CD14-positive monocyte (primary cell): Measurements from ENCODE around the gene DNM2. TPM values are rescaled to one million over a fixed set of nuclear protein-coding genes. Genes with fewer than 3 reads are reported as not detected.

ENCODE experiments used
- DNase-seq, 3 donors: peaks; one replicate each; pipeline ENCODE4 v3.0.0-alpha.2; 2011 to 2022
- H2AFZ ChIP-seq: 2 replicates; pipeline ENCODE4 v1.6.0; 2012; ENCODE audit warnings: mild to moderate bottlenecking, low read depth, low read length, inconsistent platforms; ENCODE audit not compliant: insufficient read depth, poor library complexity, severe bottlenecking
- H3K27ac ChIP-seq, 2 donors: 1 replicate in 1 of 2; 2 replicates in 1 of 2; pipeline ENCODE4 v1.5.1; 2012 to 2013; ENCODE audit warnings: low read length in 2 of 2, control low read depth in 1 of 2, inconsistent platforms in 1 of 2, low read depth in 1 of 2, mild to moderate bottlenecking in 1 of 2
- H3K27me3 ChIP-seq, 2 donors: one replicate each; pipeline versions ENCODE4 v1.6.0 to v1.6.1; 2011 to 2013; ENCODE audit warnings: low read length in 2 of 2; ENCODE audit not compliant: control insufficient read depth in 2 of 2, insufficient read depth in 2 of 2
- H3K36me3 ChIP-seq, 2 donors: replicated peaks in 1 of 2; 1 replicate in 1 of 2; 2 replicates in 1 of 2; pipeline versions ENCODE4 v1.5.1 to v1.6.1; 2012 to 2013; ENCODE audit warnings: low read length in 2 of 2, control low read depth in 1 of 2, inconsistent platforms in 1 of 2, mild to moderate bottlenecking in 1 of 2; ENCODE audit not compliant: insufficient read depth in 2 of 2, control insufficient read depth in 1 of 2
- H3K4me1 ChIP-seq, 2 donors: 1 replicate in 1 of 2; 2 replicates in 1 of 2; pipeline versions ENCODE4 v1.5.1 to v1.6.1; 2012 to 2013; ENCODE audit warnings: low read length in 2 of 2, control low read depth in 1 of 2, inconsistent platforms in 1 of 2, mild to moderate bottlenecking in 1 of 2, moderate library complexity in 1 of 2; ENCODE audit not compliant: insufficient read depth in 2 of 2, control insufficient read depth in 1 of 2
- H3K4me2 ChIP-seq: replicated peaks from 2 replicates; pipeline ENCODE3; 2012; ENCODE audit warnings: low read length, moderate library complexity, mild to moderate bottlenecking; ENCODE audit not compliant: poor library complexity, severe bottlenecking; ENCODE audit errors: extremely low read depth
- H3K4me3 ChIP-seq, 3 experiments: fragments of 200-600 bp in 1 of 3; sonication (generic) in 1 of 3; replicated peaks in 1 of 3; 1 replicate in 2 of 3; 2 replicates in 1 of 3; pipeline ENCODE4 v1.5.1; 2011 to 2013; ENCODE audit warnings: low read length in 3 of 3, mild to moderate bottlenecking in 3 of 3, control low read depth in 2 of 3, low read depth in 2 of 3, inconsistent platforms in 1 of 3, moderate library complexity in 1 of 3
- H3K79me2 ChIP-seq: 2 replicates; pipeline ENCODE4 v1.6.0; 2012; ENCODE audit warnings: mild to moderate bottlenecking, control low read depth, inconsistent platforms, low read length, moderate library complexity; ENCODE audit not compliant: insufficient read depth
- H3K9ac ChIP-seq: 2 replicates; pipeline ENCODE4 v1.6.0; 2017; ENCODE audit warnings: low read length, mild to moderate bottlenecking; ENCODE audit not compliant: insufficient read depth, poor library complexity, severe bottlenecking
- H3K9me3 ChIP-seq, 2 donors: replicated peaks in 1 of 2; 1 replicate in 1 of 2; 2 replicates in 1 of 2; pipeline versions ENCODE4 v1.5.1 to v1.6.1; 2012 to 2013; ENCODE audit warnings: low read length in 2 of 2, control low read depth in 1 of 2; ENCODE audit not compliant: control insufficient read depth in 1 of 2, insufficient read depth in 1 of 2
- H4K20me1 ChIP-seq: 2 replicates; pipeline ENCODE4 v1.6.0; 2012; ENCODE audit warnings: mild to moderate bottlenecking, low read length, control low read depth, moderate library complexity; ENCODE audit not compliant: insufficient read depth
- H3K27ac Mint-ChIP-seq, 7 donors: one replicate each; pipeline ENCODE4 v1.8.0; 2020; ENCODE audit warnings: mild to moderate bottlenecking in 7 of 7, mixed read lengths in 7 of 7, moderate library complexity in 6 of 7, inconsistent platforms in 2 of 7
- H3K27me3 Mint-ChIP-seq, 3 donors: one replicate each; pipeline ENCODE4 v1.8.0; 2021 to 2022; ENCODE audit warnings: low read depth in 3 of 3, mild to moderate bottlenecking in 3 of 3, mixed read lengths in 3 of 3, moderate library complexity in 3 of 3, inconsistent platforms in 1 of 3
- H3K36me3 Mint-ChIP-seq, 2 donors: one replicate each; pipeline ENCODE4 v1.8.0; 2020; ENCODE audit warnings: mixed read lengths in 2 of 2, inconsistent platforms in 1 of 2, mild to moderate bottlenecking in 1 of 2
- H3K4me1 Mint-ChIP-seq: one replicate; pipeline ENCODE4 v1.8.0; 2020; ENCODE audit warnings: mild to moderate bottlenecking, mixed read lengths
- H3K4me3 Mint-ChIP-seq, 2 donors: one replicate each; pipeline ENCODE4 v1.8.0; 2020; ENCODE audit warnings: mild to moderate bottlenecking in 2 of 2, mixed read lengths in 2 of 2, moderate library complexity in 1 of 2
- H3K9me3 Mint-ChIP-seq, 7 donors: one replicate each; pipeline ENCODE4 v1.8.0; 2020 to 2022; ENCODE audit warnings: mixed read lengths in 7 of 7, mild to moderate bottlenecking in 6 of 7, moderate library complexity in 6 of 7, inconsistent platforms in 2 of 7
- WGBS: methylation state at CpG from one replicate; pipeline ENCODE4 v1.1.5; 2013; ENCODE audit warnings: missing lambda C conversion rate; ENCODE audit not compliant: insufficient coverage; 5-methylcytosine and 5-hydroxymethylcytosine counted together
- intact Hi-C, 2 donors: fragments of 100-400 bp; cut with micrococcal nuclease; formaldehyde crosslinking; loops; one replicate each; pipeline versions ENCODE4 v1.15.0 to v1.15.1; 2023
- polyA plus RNA-seq, 3 donors: library from polyadenylated mRNA; depleted of rRNA in 1 of 3; unstranded in 2 of 3; stranded (reverse) in 1 of 3; fragments of 300-500 nt in 2 of 3; fragments of >200 nt in 1 of 3; fragmentation: Illumina TruSeq in 2 of 3; gene quantifications; 1 replicate in 2 of 3; 2 replicates in 1 of 3; pipeline ENCODE4 v1.2.3, GENCODE V29; 2012 to 2021
- TF ChIP-seq, protein P1 (sequence below): fragments of 200-600 bp; IDR thresholded peaks from one replicate; pipeline ENCODE4 v1.8.0; 2022; ENCODE audit warnings: antibody characterized with exemption, mild to moderate bottlenecking

The DNM2 gene
- polyA plus RNA-seq, 3 donors = 53.0 to 186 (median 69.5) TPM

DNA sequence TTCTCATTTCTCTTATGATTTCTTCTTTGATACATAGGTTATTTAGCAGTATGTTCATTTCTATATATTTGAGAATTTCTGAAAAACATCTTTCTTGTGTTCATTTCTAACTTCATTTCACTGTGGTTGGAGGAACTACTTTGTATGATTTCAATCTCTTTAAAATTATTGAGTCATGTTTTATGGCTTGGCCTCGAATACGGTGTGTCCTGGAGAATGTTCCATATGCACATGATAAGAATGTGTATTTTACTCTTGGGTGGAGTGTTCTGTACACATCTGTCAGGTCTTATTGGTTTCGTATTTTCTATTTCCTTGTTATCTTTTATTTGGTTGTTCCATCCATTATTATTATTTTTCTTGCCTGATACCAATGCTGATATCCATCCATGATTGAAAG is 22.9 kb downstream of the DNM2 start:
- Histone ChIP-seq H3K4me3 (no peak overlapping the region), H4K20me1 (peaks cover 98% of the 10 kb centered on the region), H3K4me1 (peaks cover 55 to 64% of the 10 kb centered on the region in 2 donors), H3K27me3 (no peaks in the 10 kb centered on the region), H2AFZ (no peak overlapping the region), H3K79me2 (peaks cover 100% of the 10 kb centered on the region), H3K36me3 (peaks cover 0 to 15% of the 10 kb centered on the region in 2 donors), H3K9me3 (no peaks in the 10 kb centered on the region), H3K27ac (no peak overlapping the region), H3K9ac (no peak overlapping the region), H3K4me2 (no peak overlapping the region)
- Mint-ChIP-seq H3K36me3 (peaks cover 17 to 34% of the 10 kb centered on the region in 2 donors), H3K9me3 (no peaks in the 10 kb centered on the region), H3K27ac (peak overlapping the region in 4 of 7 donors; percentile 12 to 66 (median 27)), H3K4me3 (no peak overlapping the region), H3K27me3 (no peaks in the 10 kb centered on the region), H3K4me1 (peaks cover 78% of the 10 kb centered on the region)
- no CpG with 5 or more reads among the region's 3 CpGs for WGBS
- DNase-seq = no peak
- intact Hi-C loops = no loop called here
- TF ChIP-seq, protein P1, sequence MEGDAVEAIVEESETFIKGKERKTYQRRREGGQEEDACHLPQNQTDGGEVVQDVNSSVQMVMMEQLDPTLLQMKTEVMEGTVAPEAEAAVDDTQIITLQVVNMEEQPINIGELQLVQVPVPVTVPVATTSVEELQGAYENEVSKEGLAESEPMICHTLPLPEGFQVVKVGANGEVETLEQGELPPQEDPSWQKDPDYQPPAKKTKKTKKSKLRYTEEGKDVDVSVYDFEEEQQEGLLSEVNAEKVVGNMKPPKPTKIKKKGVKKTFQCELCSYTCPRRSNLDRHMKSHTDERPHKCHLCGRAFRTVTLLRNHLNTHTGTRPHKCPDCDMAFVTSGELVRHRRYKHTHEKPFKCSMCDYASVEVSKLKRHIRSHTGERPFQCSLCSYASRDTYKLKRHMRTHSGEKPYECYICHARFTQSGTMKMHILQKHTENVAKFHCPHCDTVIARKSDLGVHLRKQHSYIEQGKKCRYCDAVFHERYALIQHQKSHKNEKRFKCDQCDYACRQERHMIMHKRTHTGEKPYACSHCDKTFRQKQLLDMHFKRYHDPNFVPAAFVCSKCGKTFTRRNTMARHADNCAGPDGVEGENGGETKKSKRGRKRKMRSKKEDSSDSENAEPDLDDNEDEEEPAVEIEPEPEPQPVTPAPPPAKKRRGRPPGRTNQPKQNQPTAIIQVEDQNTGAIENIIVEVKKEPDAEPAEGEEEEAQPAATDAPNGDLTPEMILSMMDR = no peak

DNA sequence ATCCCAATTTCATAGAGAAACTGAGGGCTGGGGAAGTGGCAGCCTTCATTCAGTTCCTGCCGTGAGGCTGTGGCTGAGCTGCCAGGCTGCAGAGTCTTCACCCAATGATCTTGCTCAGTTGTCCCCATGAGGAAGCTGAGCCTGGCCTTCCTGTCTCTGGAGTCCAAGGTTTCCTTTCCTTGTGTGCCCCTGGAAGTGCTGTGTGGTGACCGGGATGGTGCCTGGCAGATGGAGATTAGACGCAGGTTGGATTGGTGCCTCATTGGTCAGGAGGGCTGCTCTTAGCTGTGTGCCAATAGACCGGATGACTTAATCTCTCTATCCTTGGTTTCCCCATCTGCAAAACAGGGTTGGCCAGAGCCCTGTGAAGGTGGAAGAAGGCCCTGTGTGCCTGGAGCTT is 24.6 kb downstream of the DNM2 start:
- Histone ChIP-seq H3K9me3 (no peaks in the 10 kb centered on the region), H3K36me3 (peaks cover 0 to 11% of the 10 kb centered on the region in 2 donors), H3K4me3 (peak overlapping the region in 1 of 3 experiments; percentile 11), H3K4me2 (peak overlapping the region; percentile 11), H4K20me1 (peaks cover 98% of the 10 kb centered on the region), H3K79me2 (peaks cover 100% of the 10 kb centered on the region), H3K27ac (peak overlapping the region; percentile 14 to 70), H3K9ac (peak overlapping the region; percentile 15), H3K27me3 (no peaks in the 10 kb centered on the region), H2AFZ (no peak overlapping the region), H3K4me1 (peaks cover 45 to 54% of the 10 kb centered on the region in 2 donors)
- peaks cover 69% of the 10 kb centered on the region for H3K4me1 Mint-ChIP-seq
- TF ChIP-seq, protein P1 = no peak
- H3K36me3 Mint-ChIP-seq = peaks cover 11 to 27% of the 10 kb centered on the region in 2 donors
- H3K4me3 Mint-ChIP-seq = no peak overlapping the region
- intact Hi-C loops = no loop called here
- H3K27me3 Mint-ChIP-seq = peaks cover 0 to under 1% (median 0%) of the 10 kb centered on the region in 3 donors
- peak in 2 of 3 donors; percentile 32 to 36 for DNase-seq
- peak overlapping the region; percentile 60 to 88 (median 76) for H3K27ac Mint-ChIP-seq
- no peaks in the 10 kb centered on the region for H3K9me3 Mint-ChIP-seq
- WGBS = 0% methylated on average over 1 of the region's 4 CpGs
